GM12878 (cell line): ENCODE measurements around the gene MTO1.

ENCODE experiments used
- ATF7 ChIP-seq: fragments of 450-650 bp; IDR thresholded peaks from 2 replicates; pipeline ENCODE4 v1.6.1; 2016; ENCODE audit warnings: low read depth, mild to moderate bottlenecking
- BHLHE40 ChIP-seq, 2 experiments: fragments of 450-650 bp in 1 of 2; IDR thresholded peaks; 2 replicates each; pipeline ENCODE4 v1.6.1; 2011 to 2017; ENCODE audit warnings: low read depth in 2 of 2, borderline replicate concordance in 1 of 2, improper control_type of control experiment in 1 of 2, low read length in 1 of 2, mild to moderate bottlenecking in 1 of 2
- CBX5 ChIP-seq: sonication (generic); IDR thresholded peaks from 2 replicates; pipeline ENCODE4 v1.6.1; 2016; ENCODE audit warnings: low read depth, moderate library complexity, mild to moderate bottlenecking, inconsistent platforms
- CHD2 ChIP-seq: IDR thresholded peaks from 2 replicates; pipeline ENCODE4 v1.6.1; 2011; ENCODE audit warnings: low read depth, low read length, improper control_type of control experiment, borderline replicate concordance
- CTCF ChIP-seq, 3 experiments: IDR thresholded peaks in 2 of 3; conservative IDR thresholded peaks in 1 of 3; 2 replicates each; pipeline ENCODE4 v1.5.1; 2011; ENCODE audit warnings: low read depth in 3 of 3, low read length in 3 of 3, mild to moderate bottlenecking in 3 of 3, control low read depth in 2 of 3, moderate library complexity in 2 of 3, inconsistent platforms in 1 of 3, mixed read lengths in 1 of 3; ENCODE audit not compliant: control insufficient read depth in 2 of 3, insufficient read depth in 1 of 3; ENCODE audit errors: extremely low read depth in 1 of 3
- RAD21 ChIP-seq: IDR thresholded peaks from 2 replicates; pipeline ENCODE4 v1.6.1; 2011; ENCODE audit warnings: mild to moderate bottlenecking, low read depth, low read length, moderate library complexity; ENCODE audit not compliant: insufficient read depth
- STAT3 ChIP-seq: IDR thresholded peaks from 2 replicates; pipeline ENCODE4 v1.6.1; 2011; ENCODE audit warnings: low read depth, low read length, improper control_type of control experiment
- TAF1 ChIP-seq: IDR thresholded peaks from 2 replicates; pipeline ENCODE4 v1.6.1; 2011; ENCODE audit warnings: mild to moderate bottlenecking, low read depth, low read length, borderline replicate concordance
- ZZZ3 ChIP-seq: IDR thresholded peaks from 2 replicates; pipeline ENCODE4 v1.6.1; 2011; ENCODE audit warnings: low read depth; ENCODE audit not compliant: control insufficient read depth, insufficient read length

GRCh38 chr6:73471686-73472290 lies 10.3 kb downstream of the MTO1 start:
- TF ChIP-seq STAT3 (no peak), CTCF (IDR thresholded peaks at IDR 0.05 in 2 of 3, conservative IDR thresholded peaks at IDR 0.05 in 1 of 3; ENCODE audit: control insufficient read depth in 2 of 3, extremely low read depth in 1 of 3, insufficient read depth in 1 of 3, low read depth in 3 of 3, low read length in 3 of 3) (no peak), BHLHE40 (IDR thresholded peaks at IDR 0.05; ENCODE audit: borderline replicate concordance in 1 of 2, low read depth in 2 of 2, low read length in 1 of 2) (no peak), RAD21 (no peak), ATF7 (peak; percentile 62; the same call in 1 of the 2 replicates), CBX5 (no peak), ZZZ3 (no peak), CHD2 (no peak), TAF1 (no peak)
